Lower leg skin (tissue), 4 donors: ENCODE results near the gene ARNT2. TPM values are rescaled to one million over a fixed set of nuclear protein-coding genes. Genes with fewer than 3 reads are reported as not detected.

ENCODE experiments used
- DNase-seq, 2 donors: peaks; one replicate each; pipeline ENCODE4 v3.0.0-alpha.2; 2019; ENCODE audit warnings: low spot score in 2 of 2
- H3K4me3 ChIP-seq: fragments of 200-600 bp; sonication (generic); 2 replicates; pipeline ENCODE4 v1.5.1; 2017; ENCODE audit warnings: mild to moderate bottlenecking, low read depth; ENCODE audit not compliant: poor library complexity, severe bottlenecking
- CTCF ChIP-seq, 3 donors: fragments of 450-650 bp; IDR thresholded peaks; one replicate each; pipeline ENCODE4 v1.5.1; 2016; ENCODE audit warnings: antibody characterized with exemption in 3 of 3, mild to moderate bottlenecking in 3 of 3, moderate library complexity in 2 of 3
- POLR2A ChIP-seq, 2 donors: fragments of 450-650 bp; IDR thresholded peaks; one replicate each; pipeline ENCODE4 v1.6.1; 2016 to 2017; ENCODE audit warnings: antibody characterized with exemption in 2 of 2, mild to moderate bottlenecking in 1 of 2, moderate library complexity in 1 of 2
- WGBS, 2 donors: methylation state at CpG; one replicate each; pipeline ENCODE4 v1.1.5; 2018; 5-methylcytosine and 5-hydroxymethylcytosine counted together
- intact Hi-C: fragments of 100-400 bp; cut with DNase I; formaldehyde crosslinking; loops from one replicate; pipeline ENCODE4 v1.15.0; 2023; ENCODE audit warnings: low total_unique reads
- total RNA-seq, 4 donors: library from RNA; depleted of rRNA; stranded (reverse); fragments of >200 nt; gene quantifications; one replicate each; pipeline ENCODE4 v1.1.0, GENCODE V29; 2016

Gene ARNT2
- total RNA-seq, 4 donors from 2014 or later = 1.7 to 8.7 (median 3.0) TPM

GRCh38 chr15:80550908-80551260 lies 146.7 kb downstream of the ARNT2 start:
- no peak for TF ChIP-seq CTCF (IDR thresholded peaks at IDR 0.05)
- no peak for TF ChIP-seq POLR2A (IDR thresholded peaks at IDR 0.05)
- intact Hi-C loops = loop anchor here (10.0 kb wide), 1 partner anchor 86 kb away; no protein-coding TSS in a partner anchor
- no peak overlapping the region for H3K4me3 ChIP-seq
- 32 to 36% methylated on average over 4 of the region's 4 CpGs for WGBS, 2 donors
- DNase-seq = no peak

GRCh38 chr15:80551348-80551747 lies 147.2 kb downstream of the ARNT2 start:
- intact Hi-C loops = loop anchor here (10.0 kb wide), 1 partner anchor 87 kb away; no protein-coding TSS in a partner anchor
- whole genome bisulfite sequencing, 2 donors = 86 to 89% methylated on average over 3 of the region's 3 CpGs
- TF ChIP-seq CTCF (IDR thresholded peaks at IDR 0.05) (no peak), POLR2A (IDR thresholded peaks at IDR 0.05) (no peak)

GRCh38 chr15:80554560-80554959 lies 150.4 kb downstream of the ARNT2 start:
- TF ChIP-seq POLR2A (IDR thresholded peaks at IDR 0.05) (no peak), CTCF (IDR thresholded peaks at IDR 0.05) (no peak)
- 55 to 71% methylated on average over 1 of the region's 1 CpG for WGBS, 2 donors
- no peak for DNase-seq
- H3K4me3 ChIP-seq = no peak overlapping the region
- intact Hi-C loops = loop anchor here (10.0 kb wide), 1 partner anchor 90 kb away; no protein-coding TSS in a partner anchor

More at GRCh38 chr15:80551348-80551747, 147.2 kb downstream of the ARNT2 start:
- DNase-seq = no peak
- H3K4me3 ChIP-seq = no peak overlapping the region

- no peak for DNase-seq
- TF ChIP-seq POLR2A (IDR thresholded peaks at IDR 0.05) (no peak), CTCF (IDR thresholded peaks at IDR 0.05) (no peak)
- WGBS, 2 donors = 83 to 93% methylated on average over 7 of the region's 7 CpGs
- no peak overlapping the region for H3K4me3 ChIP-seq
- intact Hi-C loops = loop anchor here (10.0 kb wide), 1 partner anchor 92 kb away; no protein-coding TSS in a partner anchor
Observed at GRCh38 chr15:80556694-80557367, 152.6 kb downstream of the ARNT2 start.

- WGBS, 2 donors = 84 to 94% methylated on average over 5 of the region's 5 CpGs
- intact Hi-C loops = loop anchor here (10.0 kb wide), 1 partner anchor 93 kb away; no protein-coding TSS in a partner anchor
- no peak overlapping the region for H3K4me3 ChIP-seq
- no peak for DNase-seq
- TF ChIP-seq CTCF (IDR thresholded peaks at IDR 0.05) (no peak), POLR2A (IDR thresholded peaks at IDR 0.05) (no peak)
Observed at GRCh38 chr15:80557441-80558234, 153.5 kb downstream of the ARNT2 start.
